GM12878 (cell line): ENCODE results near the gene NCAM1. TPM values are rescaled to one million over a fixed set of nuclear protein-coding genes. Genes with fewer than 3 reads are reported as not detected.

Source experiments
- ATAC-seq: fragments of 200-7000 bp; cut with Tn5 transposase; 3 replicates; pipeline ENCODE4 v1.9.1; 2020; ENCODE audit warnings: mild to moderate bottlenecking, moderate library complexity
- BruUV-seq: library from RNA; stranded (reverse); fragments of 400-500 nt; replicated peaks from 2 replicates; lab custom pipeline; 2021; lab: Mats Ljungman, UMichigan
- CTCF ChIA-PET: fragments of 300-600 bp; sonication (Branson Sonifier 250); formaldehyde crosslinking; extraction: SDS; loops from one replicate; lab custom pipeline; 2021; ENCODE audit warnings: inconsistent platforms; lab: Yijun Ruan, JAX
- POLR2A ChIA-PET: fragments of 350-600 bp; formaldehyde crosslinking; extraction: SDS; loops from one replicate; lab custom pipeline; 2021; ENCODE audit warnings: inconsistent platforms; lab: Charles Lee
- RAD21 ChIA-PET: fragments of 300-600 bp; sonication (Branson Sonifier 250); formaldehyde crosslinking; loops from one replicate; lab custom pipeline; 2023; ENCODE audit warnings: antibody characterized with exemption; ENCODE audit not compliant: unreplicated experiment; lab: Charles Lee
- SMC1A ChIA-PET: fragments of 300-600 bp; sonication (Branson Sonifier 250); formaldehyde crosslinking; loops from one replicate; lab custom pipeline; 2023; ENCODE audit not compliant: unreplicated experiment, uncharacterized antibody; lab: Charles Lee
- DNase-seq: peaks from one replicate; pipeline ENCODE4 v3.0.0-alpha.2; 2011; ENCODE audit warnings: low read depth, low spot score
- FAIRE-seq: peaks from 3 replicates; lab custom pipeline; 2011; peaks lifted over from hg19 to GRCh38; lab: Jason Lieb, UNC
- H2AFZ ChIP-seq: 2 replicates; pipeline ENCODE4 v1.6.0; 2011; ENCODE audit warnings: low read depth, low read length, control low read depth; ENCODE audit not compliant: control insufficient read depth
- H3K27ac ChIP-seq: 2 replicates; pipeline ENCODE4 v1.5.1; 2011; ENCODE audit warnings: control low read depth; ENCODE audit not compliant: control insufficient read depth, insufficient read depth
- H3K27me3 ChIP-seq, 2 experiments: replicated peaks in 1 of 2; 2 replicates each; pipeline versions ENCODE4 v1.6.0 to v1.6.1; 2011; ENCODE audit warnings: low read length in 1 of 2; ENCODE audit not compliant: control insufficient read depth in 2 of 2, insufficient read depth in 2 of 2
- H3K36me3 ChIP-seq, 2 experiments: 2 replicates each; pipeline ENCODE4 v1.5.1; 2011; ENCODE audit warnings: low read length in 1 of 2; ENCODE audit not compliant: control insufficient read depth in 2 of 2, insufficient read depth in 2 of 2
- H3K4me1 ChIP-seq: 2 replicates; pipeline ENCODE4 v1.6.1; 2011; ENCODE audit warnings: mild to moderate bottlenecking, low read length, moderate library complexity, mixed read lengths; ENCODE audit not compliant: control insufficient read depth, insufficient read depth
- H3K4me2 ChIP-seq: 2 replicates; pipeline ENCODE4 v1.6.0; 2011; ENCODE audit warnings: control low read depth; ENCODE audit not compliant: control insufficient read depth, insufficient read depth
- H3K4me3 ChIP-seq: fragments of 200-600 bp; sonication (generic); 2 replicates; pipeline ENCODE4 v1.5.1; 2016
- H3K79me2 ChIP-seq: 2 replicates; pipeline ENCODE4 v1.6.0; 2011; ENCODE audit warnings: low read length; ENCODE audit not compliant: control insufficient read depth, insufficient read depth
- H3K9ac ChIP-seq: 2 replicates; pipeline ENCODE4 v1.8.0; 2011; ENCODE audit warnings: low read length, control low read depth, mixed read lengths; ENCODE audit not compliant: control insufficient read depth, insufficient read depth
- H3K9me3 ChIP-seq: replicated peaks from 3 replicates; pipeline ENCODE4 v1.5.1; 2011; ENCODE audit warnings: mild to moderate bottlenecking, low read length; ENCODE audit not compliant: control insufficient read depth, insufficient read depth
- H4K20me1 ChIP-seq: 2 replicates; pipeline ENCODE4 v1.6.0; 2011; ENCODE audit not compliant: control insufficient read depth, insufficient read depth
- BCL11A ChIP-seq: IDR thresholded peaks from 2 replicates; pipeline ENCODE4 v1.6.1; 2011; ENCODE audit warnings: low read depth, low read length
- GATAD2B ChIP-seq: fragments of 450-650 bp; conservative IDR thresholded peaks from 2 replicates; pipeline ENCODE4 v1.6.1; 2017; ENCODE audit warnings: low read depth, mild to moderate bottlenecking, moderate library complexity
- JUND ChIP-seq: IDR thresholded peaks from 2 replicates; pipeline ENCODE4 v1.6.1; 2012; ENCODE audit warnings: low read depth, mild to moderate bottlenecking, low read length, improper control_type of control experiment, moderate library complexity
- RCOR1 ChIP-seq: conservative IDR thresholded peaks from 2 replicates; pipeline ENCODE4 v1.6.1; 2012; ENCODE audit warnings: low read depth, low read length, improper control_type of control experiment
- YBX1 ChIP-seq: fragments of 450-650 bp; IDR thresholded peaks from 2 replicates; pipeline ENCODE4 v1.6.1; 2016; ENCODE audit warnings: antibody characterized with exemption
- ZNF24 ChIP-seq: fragments of 450-650 bp; IDR thresholded peaks from 2 replicates; pipeline ENCODE4 v1.6.1; 2017; ENCODE audit warnings: antibody characterized with exemption, mild to moderate bottlenecking
- ZNF622 ChIP-seq: fragments of 450-650 bp; IDR thresholded peaks from 2 replicates; pipeline ENCODE4 v1.6.1; 2017; ENCODE audit warnings: mild to moderate bottlenecking, inconsistent platforms
- WGBS: methylation state at CpG from one replicate; pipeline ENCODE4 v1.1.6; 2016; ENCODE audit warnings: low lambda C conversion rate; ENCODE audit not compliant: insufficient replicate concordance, insufficient coverage; ENCODE audit errors: missing lambda C conversion rate; 5-methylcytosine and 5-hydroxymethylcytosine counted together
- in situ Hi-C: fragments of 300-500 bp; cut with MboI; formaldehyde crosslinking; loops from 9 replicates; pipeline ENCODE4 v1.14.3; 2018; ENCODE audit warnings: mixed read lengths
- intact Hi-C: fragments of 100-400 bp; cut with micrococcal nuclease; formaldehyde crosslinking; loops from one replicate; pipeline ENCODE4 v1.14.2; 2022; ENCODE audit not compliant: unreplicated experiment
- polyA plus RNA-seq, 11 experiments: library from polyadenylated mRNA; depleted of rRNA in 4 of 11; unstranded in 6 of 11; stranded (reverse) in 5 of 11; fragments of >200 nt; fragmentation: Nextera tagmentation in 4 of 11; fragmentation: Illumina TruSeq in 1 of 11; extraction: Ambion mirVana in 4 of 11; extraction: Trizol in 1 of 11; gene quantifications; 1 replicate in 1 of 11; 2 replicates in 10 of 11; pipeline versions ENCODE4 v1.2.1 to v1.2.3, GENCODE V29; 2011 to 2016; ENCODE audit warnings: inconsistent platforms in 2 of 11, missing spikeins in 2 of 11, low read depth in 1 of 11
- total RNA-seq, 4 experiments: library from RNA; depleted of rRNA in 3 of 4; stranded (reverse); fragments of >200 nt in 3 of 4; fragmentation: Illumina TruSeq in 1 of 4; extraction: Trizol in 1 of 4; gene quantifications; 2 replicates each; pipeline versions ENCODE4 v1.2.1 to v1.2.3, GENCODE V29; 2013 to 2021
- TF ChIP-seq, protein P1 (sequence below): fragments of 450-650 bp; formaldehyde crosslinking; IDR thresholded peaks from 2 replicates; pipeline ENCODE4 v1.4.0; 2022; ENCODE audit warnings: mild to moderate bottlenecking, moderate library complexity
- TF ChIP-seq, protein P2 (sequence below): IDR thresholded peaks from 2 replicates; pipeline ENCODE4 v1.6.1; 2012; ENCODE audit warnings: improper control_type of control experiment, low read depth, low read length; ENCODE audit not compliant: insufficient replicate concordance
- TF ChIP-seq, protein P3 (sequence below): fragments of 450-650 bp; IDR thresholded peaks from 2 replicates; pipeline ENCODE4 v1.6.1; 2017; ENCODE audit warnings: mild to moderate bottlenecking, moderate library complexity
- TF ChIP-seq, protein P4 (sequence below): IDR thresholded peaks from 2 replicates; pipeline ENCODE4 v1.6.1; 2011; ENCODE audit warnings: low read depth, low read length, improper control_type of control experiment, borderline replicate concordance

Gene NCAM1
- total and polyA plus RNA-seq, 10 of the 15 experiments (the other 5 are each of a cell fraction or from before 2014, with no cell fraction given) = 0.10 to 0.23 (median 0.11) TPM; not detected in 7

DNA sequence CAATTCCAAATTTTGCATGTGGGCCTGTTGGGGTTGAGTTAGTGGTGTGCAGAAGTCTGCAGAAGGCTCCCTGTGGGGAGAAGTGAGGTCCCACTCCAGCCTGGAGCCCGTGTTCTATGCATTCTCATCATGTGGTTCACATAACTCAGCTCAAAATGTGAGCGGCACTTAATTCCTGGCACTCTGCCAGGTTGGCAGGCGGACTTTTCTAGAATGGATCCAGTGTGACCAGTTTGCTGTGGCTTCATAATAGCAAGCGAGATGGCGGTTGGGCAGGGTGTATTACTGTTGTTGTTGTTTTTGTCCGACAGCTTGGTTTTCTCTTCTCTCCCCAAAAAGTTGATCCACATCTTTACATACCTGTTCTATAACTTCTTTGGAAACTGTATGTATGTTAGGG is 206.4 kb downstream of the NCAM1 start:
- Histone ChIP-seq H3K27me3 (peaks cover 0 to 6% of the 10 kb centered on the region in 2 experiments; a peak in 2 of 4 replicates), H3K9ac (no peak overlapping the region), H3K4me3 (no peak overlapping the region), H3K9me3 (no peaks in the 10 kb centered on the region), H2AFZ (no peak overlapping the region), H3K4me1 (no peaks in the 10 kb centered on the region), H3K27ac (no peak overlapping the region), H3K36me3 (no peaks in the 10 kb centered on the region), H4K20me1 (no peaks in the 10 kb centered on the region), H3K4me2 (no peak overlapping the region), H3K79me2 (no peaks in the 10 kb centered on the region)
- FAIRE-seq (no peak), DNase-seq (no peak), ATAC-seq (no peak)
- RAD21 ChIA-PET = no interaction called here
- POLR2A ChIA-PET = no interaction called here
- in situ Hi-C loops (no loop called here), intact Hi-C loops (no loop called here)
- CTCF ChIA-PET = no interaction called here
- 57% methylated on average over 6 of the region's 6 CpGs for WGBS
- BruUV-seq = no TSS peak
- SMC1A ChIA-PET = interaction anchor here (1.3 kb wide), 1 partner anchor 20 kb away, joined by 3 read pairs; no protein-coding TSS in a partner anchor
- no peak for TF ChIP-seq ZNF24
- TF ChIP-seq JUND = no peak
- TF ChIP-seq BCL11A = no peak
- TF ChIP-seq, protein P1, sequence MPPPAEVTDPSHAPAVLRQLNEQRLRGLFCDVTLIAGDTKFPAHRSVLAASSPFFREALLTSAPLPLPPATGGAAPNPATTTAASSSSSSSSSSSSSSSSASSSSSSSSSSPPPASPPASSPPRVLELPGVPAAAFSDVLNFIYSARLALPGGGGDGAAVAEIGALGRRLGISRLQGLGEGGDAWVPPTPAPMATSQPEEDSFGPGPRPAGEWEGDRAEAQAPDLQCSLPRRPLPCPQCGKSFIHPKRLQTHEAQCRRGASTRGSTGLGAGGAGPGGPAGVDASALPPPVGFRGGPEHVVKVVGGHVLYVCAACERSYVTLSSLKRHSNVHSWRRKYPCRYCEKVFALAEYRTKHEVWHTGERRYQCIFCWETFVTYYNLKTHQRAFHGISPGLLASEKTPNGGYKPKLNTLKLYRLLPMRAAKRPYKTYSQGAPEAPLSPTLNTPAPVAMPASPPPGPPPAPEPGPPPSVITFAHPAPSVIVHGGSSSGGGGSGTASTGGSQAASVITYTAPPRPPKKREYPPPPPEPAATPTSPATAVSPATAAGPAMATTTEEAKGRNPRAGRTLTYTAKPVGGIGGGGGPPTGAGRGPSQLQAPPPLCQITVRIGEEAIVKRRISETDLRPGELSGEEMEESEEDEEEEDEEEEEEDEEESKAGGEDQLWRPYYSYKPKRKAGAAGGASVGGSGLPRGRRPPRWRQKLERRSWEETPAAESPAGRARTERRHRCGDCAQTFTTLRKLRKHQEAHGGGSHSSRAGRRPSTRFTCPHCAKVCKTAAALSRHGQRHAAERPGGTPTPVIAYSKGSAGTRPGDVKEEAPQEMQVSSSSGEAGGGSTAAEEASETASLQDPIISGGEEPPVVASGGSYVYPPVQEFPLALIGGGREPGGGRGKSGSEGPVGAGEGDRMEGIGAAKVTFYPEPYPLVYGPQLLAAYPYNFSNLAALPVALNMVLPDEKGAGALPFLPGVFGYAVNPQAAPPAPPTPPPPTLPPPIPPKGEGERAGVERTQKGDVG = no peak
- no peak for TF ChIP-seq RCOR1
- no peak for TF ChIP-seq ZNF622
- TF ChIP-seq, protein P2, sequence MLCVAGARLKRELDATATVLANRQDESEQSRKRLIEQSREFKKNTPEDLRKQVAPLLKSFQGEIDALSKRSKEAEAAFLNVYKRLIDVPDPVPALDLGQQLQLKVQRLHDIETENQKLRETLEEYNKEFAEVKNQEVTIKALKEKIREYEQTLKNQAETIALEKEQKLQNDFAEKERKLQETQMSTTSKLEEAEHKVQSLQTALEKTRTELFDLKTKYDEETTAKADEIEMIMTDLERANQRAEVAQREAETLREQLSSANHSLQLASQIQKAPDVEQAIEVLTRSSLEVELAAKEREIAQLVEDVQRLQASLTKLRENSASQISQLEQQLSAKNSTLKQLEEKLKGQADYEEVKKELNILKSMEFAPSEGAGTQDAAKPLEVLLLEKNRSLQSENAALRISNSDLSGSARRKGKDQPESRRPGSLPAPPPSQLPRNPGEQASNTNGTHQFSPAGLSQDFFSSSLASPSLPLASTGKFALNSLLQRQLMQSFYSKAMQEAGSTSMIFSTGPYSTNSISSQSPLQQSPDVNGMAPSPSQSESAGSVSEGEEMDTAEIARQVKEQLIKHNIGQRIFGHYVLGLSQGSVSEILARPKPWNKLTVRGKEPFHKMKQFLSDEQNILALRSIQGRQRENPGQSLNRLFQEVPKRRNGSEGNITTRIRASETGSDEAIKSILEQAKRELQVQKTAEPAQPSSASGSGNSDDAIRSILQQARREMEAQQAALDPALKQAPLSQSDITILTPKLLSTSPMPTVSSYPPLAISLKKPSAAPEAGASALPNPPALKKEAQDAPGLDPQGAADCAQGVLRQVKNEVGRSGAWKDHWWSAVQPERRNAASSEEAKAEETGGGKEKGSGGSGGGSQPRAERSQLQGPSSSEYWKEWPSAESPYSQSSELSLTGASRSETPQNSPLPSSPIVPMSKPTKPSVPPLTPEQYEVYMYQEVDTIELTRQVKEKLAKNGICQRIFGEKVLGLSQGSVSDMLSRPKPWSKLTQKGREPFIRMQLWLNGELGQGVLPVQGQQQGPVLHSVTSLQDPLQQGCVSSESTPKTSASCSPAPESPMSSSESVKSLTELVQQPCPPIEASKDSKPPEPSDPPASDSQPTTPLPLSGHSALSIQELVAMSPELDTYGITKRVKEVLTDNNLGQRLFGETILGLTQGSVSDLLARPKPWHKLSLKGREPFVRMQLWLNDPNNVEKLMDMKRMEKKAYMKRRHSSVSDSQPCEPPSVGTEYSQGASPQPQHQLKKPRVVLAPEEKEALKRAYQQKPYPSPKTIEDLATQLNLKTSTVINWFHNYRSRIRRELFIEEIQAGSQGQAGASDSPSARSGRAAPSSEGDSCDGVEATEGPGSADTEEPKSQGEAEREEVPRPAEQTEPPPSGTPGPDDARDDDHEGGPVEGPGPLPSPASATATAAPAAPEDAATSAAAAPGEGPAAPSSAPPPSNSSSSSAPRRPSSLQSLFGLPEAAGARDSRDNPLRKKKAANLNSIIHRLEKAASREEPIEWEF = no peak
- TF ChIP-seq, protein P3, sequence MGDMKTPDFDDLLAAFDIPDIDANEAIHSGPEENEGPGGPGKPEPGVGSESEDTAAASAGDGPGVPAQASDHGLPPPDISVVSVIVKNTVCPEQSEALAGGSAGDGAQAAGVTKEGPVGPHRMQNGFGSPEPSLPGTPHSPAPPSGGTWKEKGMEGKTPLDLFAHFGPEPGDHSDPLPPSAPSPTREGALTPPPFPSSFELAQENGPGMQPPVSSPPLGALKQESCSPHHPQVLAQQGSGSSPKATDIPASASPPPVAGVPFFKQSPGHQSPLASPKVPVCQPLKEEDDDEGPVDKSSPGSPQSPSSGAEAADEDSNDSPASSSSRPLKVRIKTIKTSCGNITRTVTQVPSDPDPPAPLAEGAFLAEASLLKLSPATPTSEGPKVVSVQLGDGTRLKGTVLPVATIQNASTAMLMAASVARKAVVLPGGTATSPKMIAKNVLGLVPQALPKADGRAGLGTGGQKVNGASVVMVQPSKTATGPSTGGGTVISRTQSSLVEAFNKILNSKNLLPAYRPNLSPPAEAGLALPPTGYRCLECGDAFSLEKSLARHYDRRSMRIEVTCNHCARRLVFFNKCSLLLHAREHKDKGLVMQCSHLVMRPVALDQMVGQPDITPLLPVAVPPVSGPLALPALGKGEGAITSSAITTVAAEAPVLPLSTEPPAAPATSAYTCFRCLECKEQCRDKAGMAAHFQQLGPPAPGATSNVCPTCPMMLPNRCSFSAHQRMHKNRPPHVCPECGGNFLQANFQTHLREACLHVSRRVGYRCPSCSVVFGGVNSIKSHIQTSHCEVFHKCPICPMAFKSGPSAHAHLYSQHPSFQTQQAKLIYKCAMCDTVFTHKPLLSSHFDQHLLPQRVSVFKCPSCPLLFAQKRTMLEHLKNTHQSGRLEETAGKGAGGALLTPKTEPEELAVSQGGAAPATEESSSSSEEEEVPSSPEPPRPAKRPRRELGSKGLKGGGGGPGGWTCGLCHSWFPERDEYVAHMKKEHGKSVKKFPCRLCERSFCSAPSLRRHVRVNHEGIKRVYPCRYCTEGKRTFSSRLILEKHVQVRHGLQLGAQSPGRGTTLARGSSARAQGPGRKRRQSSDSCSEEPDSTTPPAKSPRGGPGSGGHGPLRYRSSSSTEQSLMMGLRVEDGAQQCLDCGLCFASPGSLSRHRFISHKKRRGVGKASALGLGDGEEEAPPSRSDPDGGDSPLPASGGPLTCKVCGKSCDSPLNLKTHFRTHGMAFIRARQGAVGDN = no peak
- no peak for TF ChIP-seq GATAD2B
- no peak for TF ChIP-seq YBX1
- TF ChIP-seq, protein P4, sequence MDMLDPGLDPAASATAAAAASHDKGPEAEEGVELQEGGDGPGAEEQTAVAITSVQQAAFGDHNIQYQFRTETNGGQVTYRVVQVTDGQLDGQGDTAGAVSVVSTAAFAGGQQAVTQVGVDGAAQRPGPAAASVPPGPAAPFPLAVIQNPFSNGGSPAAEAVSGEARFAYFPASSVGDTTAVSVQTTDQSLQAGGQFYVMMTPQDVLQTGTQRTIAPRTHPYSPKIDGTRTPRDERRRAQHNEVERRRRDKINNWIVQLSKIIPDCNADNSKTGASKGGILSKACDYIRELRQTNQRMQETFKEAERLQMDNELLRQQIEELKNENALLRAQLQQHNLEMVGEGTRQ = no peak
